GM23248 (cell line): Measurements from ENCODE around the gene SIAH3. TPM values are rescaled to one million over a fixed set of nuclear protein-coding genes. Genes with fewer than 3 reads are reported as not detected.

Experiments used
- DNase-seq: peaks from one replicate; pipeline ENCODE4 v3.0.0-alpha.2; 2015
- H2AFZ ChIP-seq: fragments of 200-600 bp; sonication (generic); 2 replicates; pipeline ENCODE4 v1.6.1; 2016; ENCODE audit warnings: antibody characterized with exemption
- H3F3A ChIP-seq: fragments of 200-600 bp; sonication (generic); 2 replicates; pipeline ENCODE4 v1.6.1; 2016; ENCODE audit warnings: mild to moderate bottlenecking, antibody characterized with exemption, mixed run types; ENCODE audit not compliant: insufficient read depth
- H3K27ac ChIP-seq: fragments of 200-600 bp; sonication (generic); 2 replicates; pipeline ENCODE4 v1.5.1; 2016; ENCODE audit warnings: mild to moderate bottlenecking
- H3K27me3 ChIP-seq: fragments of 200-600 bp; sonication (generic); replicated peaks from 2 replicates; pipeline ENCODE4 v1.6.1; 2016; ENCODE audit warnings: mild to moderate bottlenecking; ENCODE audit not compliant: insufficient read depth
- H3K36me3 ChIP-seq: fragments of 200-600 bp; sonication (generic); 2 replicates; pipeline ENCODE4 v1.6.1; 2016; ENCODE audit warnings: low read depth, mild to moderate bottlenecking
- H3K4me1 ChIP-seq: fragments of 200-600 bp; sonication (generic); 2 replicates; pipeline ENCODE4 v1.6.1; 2016; ENCODE audit warnings: mild to moderate bottlenecking; ENCODE audit not compliant: insufficient read depth
- H3K4me2 ChIP-seq: fragments of 200-600 bp; sonication (generic); one replicate; pipeline ENCODE4 v1.6.1; 2016; ENCODE audit warnings: mild to moderate bottlenecking; ENCODE audit not compliant: unreplicated experiment
- H3K4me3 ChIP-seq: fragments of 200-600 bp; sonication (generic); 2 replicates; pipeline ENCODE4 v1.5.1; 2016; ENCODE audit warnings: mild to moderate bottlenecking
- H3K79me2 ChIP-seq: fragments of 200-600 bp; sonication (generic); 2 replicates; pipeline ENCODE4 v1.6.1; 2016; ENCODE audit warnings: mild to moderate bottlenecking; ENCODE audit not compliant: insufficient read depth
- H3K9ac ChIP-seq: fragments of 200-600 bp; sonication (generic); 2 replicates; pipeline ENCODE4 v1.6.1; 2016; ENCODE audit warnings: mild to moderate bottlenecking
- H3K9me2 ChIP-seq: fragments of 200-600 bp; sonication (generic); 2 replicates; pipeline ENCODE4 v1.6.1; 2016; ENCODE audit warnings: mixed run types, mild to moderate bottlenecking, moderate library complexity; ENCODE audit not compliant: insufficient read depth
- H3K9me3 ChIP-seq: fragments of 200-600 bp; sonication (generic); one replicate; pipeline ENCODE4 v1.6.1; 2017; ENCODE audit warnings: low read depth
- H4K20me1 ChIP-seq: fragments of 200-600 bp; sonication (generic); 2 replicates; pipeline ENCODE4 v1.6.0; 2016; ENCODE audit not compliant: insufficient read depth
- EZH2 ChIP-seq: fragments of 200-600 bp; sonication (generic); IDR thresholded peaks from 2 replicates; pipeline ENCODE4 v1.6.1; 2018; ENCODE audit warnings: antibody characterized with exemption, mild to moderate bottlenecking; ENCODE audit not compliant: insufficient read depth, poor library complexity, severe bottlenecking
- EZH2phosphoT487 ChIP-seq: fragments of 200-600 bp; sonication (generic); IDR thresholded peaks from 2 replicates; pipeline ENCODE4 v1.6.1; 2018; ENCODE audit warnings: antibody characterized with exemption, moderate library complexity, mild to moderate bottlenecking, low read depth; ENCODE audit not compliant: insufficient read depth
- WGBS, 2 experiments: methylation state at CpG; one replicate each; pipeline ENCODE4 v1.1.6; 2015 to 2017; ENCODE audit warnings: low lambda C conversion rate in 2 of 2, low coverage in 1 of 2; ENCODE audit errors: missing lambda C conversion rate in 2 of 2; 5-methylcytosine and 5-hydroxymethylcytosine counted together
- in situ Hi-C: fragments of 300-500 bp; cut with MboI; formaldehyde crosslinking; loops from 2 replicates; pipeline ENCODE4 v1.15.0; 2020
- polyA plus RNA-seq: library from polyadenylated mRNA; unstranded; fragments of >200 nt; fragmentation: Nextera tagmentation; extraction: Ambion mirVana; gene quantifications from 2 replicates; pipeline ENCODE4 v1.2.1, GENCODE V29; 2016
- total RNA-seq: library from RNA; depleted of rRNA; stranded (reverse); fragments of >200 nt; shearing (Covaris generic); gene quantifications from 2 replicates; pipeline ENCODE4 v1.2.3, GENCODE V29; 2014

The SIAH3 gene
- total and polyA plus RNA-seq, 2 experiments from 2014 or later: not detected

DNA sequence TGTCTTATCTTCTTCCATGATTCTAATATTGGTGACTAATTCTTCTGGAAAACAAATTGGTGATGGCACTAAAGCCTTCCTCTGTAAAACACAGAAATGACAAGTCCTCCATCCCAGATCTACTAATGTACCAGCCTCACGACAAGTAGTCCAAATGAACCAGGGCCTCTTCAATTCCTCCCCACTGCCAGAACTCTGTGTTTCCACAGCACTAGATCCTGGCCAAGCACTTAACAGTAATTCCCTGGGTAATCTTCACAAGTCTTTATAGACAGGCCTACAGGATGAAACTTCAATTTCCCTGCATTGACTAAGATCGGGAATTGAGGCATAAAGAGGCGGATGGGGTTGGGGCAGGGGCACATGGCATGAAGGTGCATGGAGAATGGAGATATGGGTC, 52.7 kb downstream of the SIAH3 start:
- in situ Hi-C loops: no loop called here
- 19 to 21% methylated on average over 3 of the region's 3 CpGs for WGBS, 2 experiments
- H4K20me1 ChIP-seq: no peaks in the 10 kb centered on the region
- no peaks in the 10 kb centered on the region for H3K9me2 ChIP-seq
- TF ChIP-seq EZH2phosphoT487 (no peak), EZH2 (no peak)
- no peak overlapping the region for H2AFZ ChIP-seq
- no peaks in the 10 kb centered on the region for H3F3A ChIP-seq
- no peak overlapping the region for H3K9ac ChIP-seq
- H3K79me2 ChIP-seq: no peaks in the 10 kb centered on the region
- H3K36me3 ChIP-seq: no peaks in the 10 kb centered on the region
- H3K27ac ChIP-seq: no peak overlapping the region
- no peak for DNase-seq
- no peaks in the 10 kb centered on the region for H3K4me1 ChIP-seq
- no peak overlapping the region for H3K4me3 ChIP-seq
- H3K27me3 ChIP-seq: no peaks in the 10 kb centered on the region; the same call in 1 of the 2 replicates
- no peak overlapping the region for H3K4me2 ChIP-seq
- no peaks in the 10 kb centered on the region for H3K9me3 ChIP-seq

DNA sequence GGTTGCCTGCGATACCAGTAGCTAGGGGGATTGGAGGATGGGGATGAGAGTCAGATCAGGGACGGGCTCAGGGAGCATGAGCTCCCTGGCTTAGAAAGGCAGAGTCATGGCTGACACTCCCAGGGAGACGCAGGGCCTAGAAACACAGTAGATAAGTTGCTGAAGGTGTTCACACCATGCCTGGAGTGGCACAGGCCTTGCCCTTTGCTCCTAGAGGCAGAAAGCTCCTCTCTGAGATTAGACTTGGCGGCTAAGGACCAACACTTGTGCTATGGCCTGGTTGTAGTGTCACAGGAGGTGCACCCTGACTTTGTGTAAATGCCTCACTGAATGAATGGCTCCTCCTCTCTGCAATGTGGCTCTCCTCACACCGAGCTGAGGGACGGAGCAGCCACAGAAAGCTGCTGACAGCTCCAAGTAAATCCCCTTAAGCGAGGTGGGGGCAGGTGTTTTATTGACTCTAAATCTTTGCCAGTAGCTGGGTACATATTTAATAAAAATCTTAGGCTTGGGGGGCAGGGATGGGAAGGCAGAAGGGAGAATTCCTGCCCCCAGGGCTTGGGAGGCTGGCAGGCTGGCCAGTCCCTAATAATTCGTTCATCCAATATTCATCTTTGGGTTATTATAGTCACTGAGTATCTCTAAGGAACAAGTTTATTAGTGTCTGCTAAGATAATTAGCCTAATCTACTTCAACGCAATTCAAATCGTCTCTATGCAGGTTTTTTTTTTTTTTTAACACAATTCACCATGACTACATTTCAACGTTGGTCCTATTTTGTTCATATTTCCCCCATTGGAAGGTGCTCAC, 54.9 kb downstream of the SIAH3 start:
- 53 to 60% methylated on average over 11 of the region's 11 CpGs for WGBS, 2 experiments
- no peaks in the 10 kb centered on the region; the same call in 1 of the 2 replicates for H3K27me3 ChIP-seq
- no peak overlapping the region for H2AFZ ChIP-seq
- no peaks in the 10 kb centered on the region for H3K4me1 ChIP-seq
- DNase-seq: no peak
- H3K27ac ChIP-seq: no peak overlapping the region
- no peaks in the 10 kb centered on the region for H3K9me3 ChIP-seq
- no peaks in the 10 kb centered on the region for H3K79me2 ChIP-seq
- no peaks in the 10 kb centered on the region for H3K36me3 ChIP-seq
- in situ Hi-C loops: no loop called here
- H4K20me1 ChIP-seq: no peaks in the 10 kb centered on the region
- H3K4me2 ChIP-seq: no peak overlapping the region
- no peaks in the 10 kb centered on the region for H3F3A ChIP-seq
- H3K4me3 ChIP-seq: no peak overlapping the region
- H3K9ac ChIP-seq: no peak overlapping the region
- TF ChIP-seq EZH2: no peak
- no peak for TF ChIP-seq EZH2phosphoT487
- H3K9me2 ChIP-seq: no peaks in the 10 kb centered on the region

DNA sequence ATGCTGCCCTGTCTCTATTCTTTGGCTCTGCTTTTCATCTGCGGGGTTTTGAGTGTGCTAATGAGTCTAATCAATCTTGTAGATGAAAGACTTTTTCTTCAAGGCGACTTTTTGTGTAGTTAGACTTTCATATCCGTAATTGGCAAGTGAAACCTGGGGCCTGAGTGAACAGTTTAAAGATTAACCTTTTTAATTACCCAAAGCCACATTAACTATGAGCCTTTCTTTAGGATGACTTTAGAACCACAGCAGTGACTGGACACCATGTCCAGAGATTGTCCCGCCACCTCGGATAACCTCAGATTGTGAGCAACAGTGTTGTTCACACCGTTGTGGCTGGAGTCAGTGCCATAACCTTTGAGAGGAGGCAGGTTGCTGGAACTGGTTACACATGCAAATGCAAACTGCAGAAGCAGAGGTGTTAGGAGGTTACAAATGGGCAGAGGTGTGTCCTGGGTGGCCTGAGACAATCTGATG, 58.7 kb downstream of the SIAH3 start:
- TF ChIP-seq EZH2 (no peak), EZH2phosphoT487 (no peak)
- in situ Hi-C loops: no loop called here
- DNase-seq: no peak

DNA sequence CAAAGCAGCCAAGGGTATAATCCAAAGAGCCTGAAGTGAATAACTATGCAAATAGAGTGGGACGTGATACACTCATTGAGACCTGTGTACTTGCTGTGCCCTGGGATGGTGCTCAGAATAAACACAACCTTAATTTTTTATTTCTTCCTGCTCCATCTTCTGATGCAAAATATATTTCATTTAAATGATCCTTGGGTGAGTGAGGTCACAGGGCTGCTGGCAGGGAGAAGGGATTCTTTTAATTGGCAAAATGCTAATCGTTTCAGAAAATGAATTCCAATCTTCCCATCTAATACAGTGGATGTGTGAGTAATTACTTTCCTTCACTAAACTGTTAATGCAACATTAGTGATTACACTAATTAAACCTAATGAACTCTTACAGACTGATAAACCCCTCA, 63.5 kb downstream of the SIAH3 start:
- no peak overlapping the region for H2AFZ ChIP-seq
- no peaks in the 10 kb centered on the region for H3K4me1 ChIP-seq
- H3K9me2 ChIP-seq: no peaks in the 10 kb centered on the region
- peaks cover 17% of the 10 kb centered on the region; the same call in 1 of the 2 replicates for H3K27me3 ChIP-seq
- no peak overlapping the region for H3K27ac ChIP-seq
- no peaks in the 10 kb centered on the region for H3K36me3 ChIP-seq
- H4K20me1 ChIP-seq: no peaks in the 10 kb centered on the region
- DNase-seq: no peak
- in situ Hi-C loops: no loop called here
- no peaks in the 10 kb centered on the region for H3K9me3 ChIP-seq
- H3K79me2 ChIP-seq: no peaks in the 10 kb centered on the region
- no peak for TF ChIP-seq EZH2phosphoT487
- TF ChIP-seq EZH2: no peak
- no peak overlapping the region for H3K4me2 ChIP-seq
- 38 to 45% methylated on average over 2 of the region's 2 CpGs for WGBS, 2 experiments
- H3F3A ChIP-seq: no peaks in the 10 kb centered on the region
- no peak overlapping the region for H3K4me3 ChIP-seq
- no peak overlapping the region for H3K9ac ChIP-seq

More for the DNA sequence above, 58.7 kb downstream of the SIAH3 start:
- Histone ChIP-seq H3F3A (no peaks in the 10 kb centered on the region), H3K36me3 (no peaks in the 10 kb centered on the region), H3K27me3 (peaks cover 17% of the 10 kb centered on the region; the same call in 1 of the 2 replicates), H3K9ac (no peak overlapping the region), H3K4me2 (no peak overlapping the region), H3K9me2 (no peaks in the 10 kb centered on the region), H3K9me3 (no peaks in the 10 kb centered on the region), H3K4me3 (no peak overlapping the region), H3K79me2 (no peaks in the 10 kb centered on the region), H2AFZ (no peak overlapping the region), H3K4me1 (no peaks in the 10 kb centered on the region), H3K27ac (no peak overlapping the region), H4K20me1 (no peaks in the 10 kb centered on the region)
- 49% methylated on average over 6 of the region's 6 CpGs for WGBS, 2 experiments
